Left kidney (tissue), 2 donors: ENCODE results near the gene ANKRD40. TPM values are rescaled to one million over a fixed set of nuclear protein-coding genes. Genes with fewer than 3 reads are reported as not detected.

Experiments
- DNase-seq: peaks from one replicate; pipeline ENCODE4 v3.0.0-alpha.2; 2013
- polyA plus RNA-seq: library from polyadenylated mRNA; unstranded; fragments of 120-200 nt; gene quantifications from one replicate; pipeline ENCODE4 v1.2.1, GENCODE V29; 2013; ENCODE audit not compliant: insufficient read length

Gene ANKRD40
- polyA plus RNA-seq, 1 donor: 49.9 TPM

GRCh38 chr17:50649042-50649908 is 58.4 kb downstream of the ANKRD40 start:
- no peak for DNase-seq

DNA sequence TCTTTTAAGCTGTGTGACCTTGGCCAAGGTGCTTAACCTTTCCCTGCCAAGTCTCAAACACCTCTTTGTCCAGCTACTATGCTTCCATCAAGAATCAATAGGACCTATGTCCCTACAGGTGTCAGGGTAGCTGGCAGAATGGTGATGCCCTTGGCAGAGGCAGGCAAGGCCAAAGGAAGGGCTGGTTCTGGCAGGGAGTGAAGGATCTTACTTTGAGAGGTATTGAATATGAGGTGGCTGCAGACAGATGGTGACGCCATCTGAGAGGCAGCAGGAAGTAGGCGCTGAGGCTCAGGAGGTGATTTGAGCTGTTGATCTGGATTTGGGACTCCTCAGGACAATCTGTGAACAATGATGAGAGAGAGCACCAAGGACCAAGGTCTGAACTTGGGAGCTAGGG is 60.5 kb downstream of the ANKRD40 start:
- DNase-seq: no peak

- no peak for DNase-seq
These were observed 61.7 kb downstream of the ANKRD40 start for GRCh38 chr17:50645748-50646682.

Other genes starting within 250 kb of the ANKRD40 start
- 4.0 TPM for gene CHAD, start 239.0 kb downstream of the ANKRD40 start, polyA plus RNA-seq
- 57.6 TPM for gene RSAD1, start 229.1 kb downstream of the ANKRD40 start, polyA plus RNA-seq
- gene MYCBPAP, start 199.5 kb downstream of the ANKRD40 start, polyA plus RNA-seq: 3.0 TPM
- gene EPN3, start 175.2 kb downstream of the ANKRD40 start, polyA plus RNA-seq: 9.5 TPM
- 34.9 TPM for gene SPATA20, start 160.7 kb downstream of the ANKRD40 start, polyA plus RNA-seq
- 7.9 TPM for gene CACNA1G, start 147.2 kb downstream of the ANKRD40 start, polyA plus RNA-seq
- 11.8 TPM for gene ABCC3, start 73.0 kb downstream of the ANKRD40 start, polyA plus RNA-seq
- 817 TPM for gene LUC7L3, start 11.7 kb upstream of the ANKRD40 start, polyA plus RNA-seq
- gene ANKRD40CL, start 59.6 kb upstream of the ANKRD40 start, polyA plus RNA-seq: 0.48 TPM
- 0.71 TPM for gene WFIKKN2, start 127.7 kb upstream of the ANKRD40 start, polyA plus RNA-seq
- 38.6 TPM for gene TOB1, start 158.4 kb upstream of the ANKRD40 start, polyA plus RNA-seq